Esophagus squamous epithelium (tissue), 4 donors: ENCODE data around the gene INAFM2.

ENCODE experiments used
- CTCF ChIP-seq, 6 experiments: fragments of 450-650 bp in 4 of 6; fragments of 200-600 bp in 2 of 6; sonication (generic) in 2 of 6; IDR thresholded peaks; one replicate each; pipeline ENCODE4 v1.5.1; 2016 to 2019; ENCODE audit warnings: antibody characterized with exemption in 6 of 6, mild to moderate bottlenecking in 4 of 6, moderate library complexity in 4 of 6
- POLR2A ChIP-seq, 4 donors: fragments of 450-650 bp; IDR thresholded peaks; one replicate each; pipeline ENCODE4 v1.6.1; 2017; ENCODE audit warnings: antibody characterized with exemption in 4 of 4, mild to moderate bottlenecking in 4 of 4, moderate library complexity in 3 of 4

GRCh38 chr15:40360015-40360414 is 36.5 kb downstream of the INAFM2 start:
- TF ChIP-seq POLR2A (IDR thresholded peaks at IDR 0.05), result no peak
- TF ChIP-seq CTCF (IDR thresholded peaks at IDR 0.05), result no peak
